Measurements from ENCODE around the gene MACC1.

MACC1 gene

GRCh38 chr7:20172736-20173334, 44.3 kb downstream of the MACC1 start:
- no peak for DNase-seq (ENCODE audit: low read depth)

GRCh38 chr7:20170633-20171032, 46.6 kb downstream of the MACC1 start:
- no peak for DNase-seq (ENCODE audit: low read depth)

- no peak for DNase-seq (ENCODE audit: low read depth)
These were observed 52.1 kb downstream of the MACC1 start for GRCh38 chr7:20165146-20165510.

- no peak for DNase-seq (ENCODE audit: low read depth)
These were observed 52.6 kb downstream of the MACC1 start for GRCh38 chr7:20164425-20165145.

GRCh38 chr7:20162665-20163064, 54.5 kb downstream of the MACC1 start:
- no peak for DNase-seq (ENCODE audit: low read depth)

GRCh38 chr7:20159226-20159747, 57.9 kb downstream of the MACC1 start:
- DNase-seq (ENCODE audit: low read depth) = no peak

- DNase-seq (ENCODE audit: low read depth) = no peak
These were observed 58.5 kb downstream of the MACC1 start for GRCh38 chr7:20158684-20159083.

- no peak for DNase-seq (ENCODE audit: low read depth)
These were observed 59.7 kb downstream of the MACC1 start for GRCh38 chr7:20157456-20157855.

GRCh38 chr7:20153999-20154398, 63.2 kb downstream of the MACC1 start:
- no peak for DNase-seq (ENCODE audit: low read depth)

- no peak for DNase-seq (ENCODE audit: low read depth)
These were observed 63.6 kb downstream of the MACC1 start for GRCh38 chr7:20153567-20153966.

- DNase-seq (ENCODE audit: low read depth) = no peak
These were observed 64.7 kb downstream of the MACC1 start for GRCh38 chr7:20152511-20152910.

GRCh38 chr7:20151708-20152456, 65.3 kb downstream of the MACC1 start:
- no peak for DNase-seq (ENCODE audit: low read depth)

GRCh38 chr7:20146451-20146850, 70.7 kb downstream of the MACC1 start:
- DNase-seq (ENCODE audit: low read depth) = no peak

- DNase-seq (ENCODE audit: low read depth) = no peak
These were observed 72.4 kb downstream of the MACC1 start for GRCh38 chr7:20144801-20145200.

GRCh38 chr7:20141666-20142065, 75.5 kb downstream of the MACC1 start:
- no peak for DNase-seq (ENCODE audit: low read depth)

- DNase-seq (ENCODE audit: low read depth) = no peak
These were observed 76.2 kb downstream of the MACC1 start for GRCh38 chr7:20141002-20141345.

- DNase-seq (ENCODE audit: low read depth) = no peak
These were observed 76.7 kb downstream of the MACC1 start for GRCh38 chr7:20140291-20141001.

GRCh38 chr7:20136647-20137046, 80.5 kb downstream of the MACC1 start:
- no peak for DNase-seq (ENCODE audit: low read depth)

- no peak for DNase-seq (ENCODE audit: low read depth)
These were observed 83.4 kb downstream of the MACC1 start for GRCh38 chr7:20133803-20134202.

- no peak for DNase-seq (ENCODE audit: low read depth)
These were observed 84.6 kb downstream of the MACC1 start for GRCh38 chr7:20132585-20132984.

- no peak for DNase-seq (ENCODE audit: low read depth)
These were observed 85.4 kb downstream of the MACC1 start for GRCh38 chr7:20131776-20132175.

GRCh38 chr7:20129920-20130319, 87.3 kb downstream of the MACC1 start:
- DNase-seq (ENCODE audit: low read depth) = no peak

- DNase-seq (ENCODE audit: low read depth) = no peak
These were observed 89.2 kb downstream of the MACC1 start for GRCh38 chr7:20128001-20128400.

All from stimulated activated CD8-positive, alpha-beta memory T cell treated with anti-CD3 and anti-CD28 coated beads, Interleukin-12 subunit alpha, Interleukin-12 subunit beta, amount 100 ng/mL, for 4 hours (primary cell).